Measurements from ENCODE around the gene VPS37C. TPM values are rescaled to one million over a fixed set of nuclear protein-coding genes. Genes with fewer than 3 reads are reported as not detected.
"Not testable (repeated sequence)": the region's sequence is repeated elsewhere in the genome, so short reads cannot be mapped to it uniquely, and the experiment has no call there.

The VPS37C gene
- total RNA-seq, 2 experiments from 2014 or later: 5.4 to 5.6 TPM

- H3K27me3 Mint-ChIP-seq: peaks cover 30% of the 10 kb centered on the region
- no peaks in the 10 kb centered on the region for H3K4me1 Mint-ChIP-seq
- H3K27ac Mint-ChIP-seq: no peak overlapping the region
- no peak overlapping the region for H3K4me3 Mint-ChIP-seq
- no peak for ATAC-seq
- DNase-seq: no peak
- H3K9me3 Mint-ChIP-seq (ENCODE audit: low read depth): no peaks in the 10 kb centered on the region
- CTCF ChIA-PET: interaction anchor here (0.7 kb wide), 1 partner anchor 456 kb away, joined by 3 read pairs; no protein-coding TSS in a partner anchor
- H3K36me3 Mint-ChIP-seq: no peaks in the 10 kb centered on the region
Observed at GRCh38 chr11:61193596-61193995, 32.4 kb upstream of the VPS37C start.

DNA sequence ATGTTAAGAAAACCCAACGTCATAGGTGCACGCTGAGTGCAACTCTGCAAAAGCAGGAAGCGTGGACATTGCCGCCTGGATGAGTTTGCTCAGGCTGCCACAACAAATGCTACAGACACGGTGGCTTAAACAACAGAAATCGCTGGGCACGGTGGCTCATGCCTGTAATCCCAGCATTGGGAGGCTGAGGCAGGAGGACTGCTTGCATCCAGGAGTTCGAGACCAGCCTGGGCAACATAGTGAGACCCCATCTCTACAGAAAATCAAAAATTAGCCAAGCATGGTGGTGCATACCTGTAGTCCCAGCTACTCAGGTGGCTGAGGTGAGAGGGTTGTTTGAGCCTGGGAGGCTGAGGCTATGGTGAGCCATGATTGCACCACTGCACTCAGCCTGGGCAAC is 28.7 kb upstream of the VPS37C start:
- no peaks in the 10 kb centered on the region for H3K9me3 Mint-ChIP-seq (ENCODE audit: low read depth)
- H3K36me3 Mint-ChIP-seq: no peaks in the 10 kb centered on the region
- H3K4me1 Mint-ChIP-seq: peaks cover 2% of the 10 kb centered on the region
- no peak for ATAC-seq
- H3K4me3 Mint-ChIP-seq: no peak overlapping the region
- no peak for DNase-seq
- H3K27ac Mint-ChIP-seq: no peak overlapping the region
- H3K27me3 Mint-ChIP-seq: peaks cover 19% of the 10 kb centered on the region
- CTCF ChIA-PET: interaction anchor here (1.3 kb wide), 1 partner anchor 78 kb away, joined by 3 read pairs; no protein-coding TSS in a partner anchor

GRCh38 chr11:61187505-61188130 is 26.4 kb upstream of the VPS37C start:
- Mint-ChIP-seq H3K9me3 (ENCODE audit: low read depth) (no peaks in the 10 kb centered on the region), H3K36me3 (no peaks in the 10 kb centered on the region), H3K4me1 (peaks cover 2% of the 10 kb centered on the region), H3K27ac (no peak overlapping the region), H3K27me3 (peaks cover 10% of the 10 kb centered on the region), H3K4me3 (no peak overlapping the region)
- peak; percentile 84 for DNase-seq
- CTCF ChIA-PET: interaction anchor here (0.6 to 3.3 kb wide), 44 partner anchors 9 to 413 kb away, joined by 3 to 26 read pairs (median 4); partner anchors contain the start of genes CD5, VPS37C and VWCE
- peak; percentile 95 for ATAC-seq

GRCh38 chr11:61186504-61186903 is 25.3 kb upstream of the VPS37C start:
- H3K4me3 Mint-ChIP-seq: no peak overlapping the region
- H3K36me3 Mint-ChIP-seq: no peaks in the 10 kb centered on the region
- H3K27ac Mint-ChIP-seq: no peak overlapping the region
- H3K27me3 Mint-ChIP-seq: peaks cover 5% of the 10 kb centered on the region
- ATAC-seq (no peak), DNase-seq (no peak)
- H3K9me3 Mint-ChIP-seq (ENCODE audit: low read depth): no peaks in the 10 kb centered on the region
- H3K4me1 Mint-ChIP-seq: peaks cover 2% of the 10 kb centered on the region
- CTCF ChIA-PET: interaction anchor here (0.9 to 3.3 kb wide), 21 partner anchors 8 to 412 kb away, joined by 3 to 26 read pairs (median 6); partner anchors contain the start of genes TMEM109 and VWCE

DNA sequence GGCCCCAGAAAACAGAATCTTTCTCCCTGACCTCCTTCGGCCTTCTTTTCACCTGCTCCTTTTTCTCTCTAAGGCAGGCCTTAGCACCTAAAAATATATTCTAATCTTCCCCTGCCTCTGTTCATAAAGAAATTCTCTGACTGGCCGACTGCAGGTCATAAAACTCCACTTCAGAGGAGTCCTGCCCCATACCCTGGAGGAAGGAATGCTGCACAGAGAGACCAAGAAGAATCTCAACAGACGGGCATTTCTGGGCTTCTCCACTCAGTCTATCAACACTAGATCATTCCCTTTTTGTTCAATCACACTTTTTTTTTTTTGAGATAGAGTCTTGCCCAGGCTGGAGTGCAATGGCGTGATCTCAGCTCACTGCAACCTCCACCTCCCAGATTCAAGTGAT is 22.4 kb upstream of the VPS37C start:
- Mint-ChIP-seq H3K36me3 (no peaks in the 10 kb centered on the region), H3K27me3 (peaks cover 6% of the 10 kb centered on the region), H3K4me3 (no peak overlapping the region), H3K9me3 (ENCODE audit: low read depth) (no peaks in the 10 kb centered on the region), H3K4me1 (peaks cover 2% of the 10 kb centered on the region), H3K27ac (no peak overlapping the region)
- DNase-seq (no peak), ATAC-seq (no peak)
- CTCF ChIA-PET: interaction anchor here (0.6 to 1.2 kb wide), 2 partner anchors 10 to 54 kb away, joined by 3 read pairs; no protein-coding TSS in a partner anchor

DNA sequence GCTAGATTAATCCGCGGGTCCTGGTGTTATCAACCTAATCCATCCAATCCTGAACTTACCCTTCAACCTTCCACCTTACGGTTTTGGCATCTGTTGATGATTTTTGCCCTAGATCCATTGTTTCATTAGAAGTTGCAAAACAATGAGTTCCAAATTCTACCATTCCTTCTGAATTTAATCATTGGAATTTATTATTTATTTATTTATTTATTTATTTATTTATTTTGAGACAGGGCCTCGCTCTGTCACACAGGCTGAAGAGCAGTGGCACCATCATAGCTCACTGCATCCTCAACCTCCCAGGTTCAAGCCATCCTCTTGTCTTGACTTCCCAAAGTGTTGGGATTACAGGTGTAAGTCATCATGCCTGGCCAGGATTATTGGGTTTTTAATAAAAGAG is 20.3 kb upstream of the VPS37C start:
- no peaks in the 10 kb centered on the region for H3K4me1 Mint-ChIP-seq
- no peak overlapping the region for H3K27ac Mint-ChIP-seq
- no peak overlapping the region for H3K4me3 Mint-ChIP-seq
- CTCF ChIA-PET: no interaction called here
- H3K36me3 Mint-ChIP-seq: no peaks in the 10 kb centered on the region
- ATAC-seq (no peak), DNase-seq (no peak)
- H3K9me3 Mint-ChIP-seq (ENCODE audit: low read depth): no peaks in the 10 kb centered on the region
- peaks cover 6% of the 10 kb centered on the region for H3K27me3 Mint-ChIP-seq

DNA sequence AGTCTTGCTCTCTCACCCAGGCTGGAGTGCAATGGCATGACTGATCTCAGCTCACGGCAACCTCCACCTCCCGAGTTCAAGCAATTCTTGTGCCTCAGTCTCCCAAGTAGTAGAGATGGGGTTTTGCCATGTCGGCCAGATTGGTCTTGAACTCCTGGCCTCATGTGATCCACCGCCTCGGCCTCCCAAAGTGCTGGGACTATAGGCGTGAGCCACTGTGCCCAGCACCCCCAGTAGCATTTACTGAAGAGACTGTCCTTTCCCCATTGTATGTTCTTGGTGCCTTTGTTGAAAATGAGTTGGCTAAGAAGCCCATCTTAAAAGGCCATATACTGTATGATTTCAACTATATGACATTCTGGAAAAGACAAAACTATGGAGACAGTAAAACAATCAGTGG is 19.0 kb upstream of the VPS37C start:
- ATAC-seq; H3K36me3 Mint-ChIP-seq; DNase-seq; H3K4me1 Mint-ChIP-seq; H3K9me3 Mint-ChIP-seq (ENCODE audit: low read depth); H3K4me3 Mint-ChIP-seq; CTCF ChIA-PET; H3K27ac Mint-ChIP-seq: not testable (repeated sequence)
- peaks cover 11% of the 10 kb centered on the region for H3K27me3 Mint-ChIP-seq

GRCh38 chr11:61176446-61176845 is 15.2 kb upstream of the VPS37C start:
- H3K9me3 Mint-ChIP-seq (ENCODE audit: low read depth): peaks cover 7% of the 10 kb centered on the region
- no peaks in the 10 kb centered on the region for H3K36me3 Mint-ChIP-seq
- no peak overlapping the region for H3K27ac Mint-ChIP-seq
- H3K4me3 Mint-ChIP-seq: no peak overlapping the region
- peaks cover 20% of the 10 kb centered on the region for H3K27me3 Mint-ChIP-seq
- ATAC-seq: no peak
- DNase-seq: no peak
- H3K4me1 Mint-ChIP-seq: peaks cover 6% of the 10 kb centered on the region
- CTCF ChIA-PET: interaction anchor here (0.6 to 1.3 kb wide), 2 partner anchors 11 to 261 kb away, joined by 3 read pairs; no protein-coding TSS in a partner anchor

GRCh38 chr11:61174949-61175348 is 13.7 kb upstream of the VPS37C start:
- CTCF ChIA-PET: interaction anchor here (1.1 to 1.5 kb wide), 3 partner anchors 13 to 259 kb away, joined by 3 to 7 read pairs (median 4); no protein-coding TSS in a partner anchor
- DNase-seq (no peak), ATAC-seq (no peak)
- H3K9me3 Mint-ChIP-seq (ENCODE audit: low read depth): peaks cover 7% of the 10 kb centered on the region
- H3K36me3 Mint-ChIP-seq: no peaks in the 10 kb centered on the region
- H3K4me3 Mint-ChIP-seq: no peak overlapping the region
- H3K27me3 Mint-ChIP-seq: peaks cover 20% of the 10 kb centered on the region
- peaks cover 6% of the 10 kb centered on the region for H3K4me1 Mint-ChIP-seq
- no peak overlapping the region for H3K27ac Mint-ChIP-seq

- ATAC-seq (no peak), DNase-seq (no peak)
- peaks cover 6% of the 10 kb centered on the region for H3K4me1 Mint-ChIP-seq
- no peak overlapping the region for H3K4me3 Mint-ChIP-seq
- CTCF ChIA-PET: interaction anchor here (0.6 to 1.3 kb wide), 3 partner anchors 10 to 350 kb away, joined by 3 read pairs; no protein-coding TSS in a partner anchor
- no peak overlapping the region for H3K27ac Mint-ChIP-seq
- H3K36me3 Mint-ChIP-seq: no peaks in the 10 kb centered on the region
- H3K27me3 Mint-ChIP-seq: peaks cover 16% of the 10 kb centered on the region
- peaks cover 7% of the 10 kb centered on the region for H3K9me3 Mint-ChIP-seq (ENCODE audit: low read depth)
Observed at GRCh38 chr11:61174273-61174672, 13.0 kb upstream of the VPS37C start.

GRCh38 chr11:61173456-61173855 is 12.2 kb upstream of the VPS37C start:
- CTCF ChIA-PET: interaction anchor here (0.9 to 1.3 kb wide), 2 partner anchors 11 to 14 kb away, joined by 3 read pairs; no protein-coding TSS in a partner anchor
- Mint-ChIP-seq H3K36me3 (no peaks in the 10 kb centered on the region), H3K4me1 (peaks cover 11% of the 10 kb centered on the region), H3K4me3 (no peak overlapping the region), H3K27ac (no peak overlapping the region), H3K9me3 (ENCODE audit: low read depth) (peaks cover 7% of the 10 kb centered on the region), H3K27me3 (peaks cover 14% of the 10 kb centered on the region)
- no peak for ATAC-seq
- no peak for DNase-seq

GRCh38 chr11:61172888-61173287 is 11.7 kb upstream of the VPS37C start:
- ATAC-seq (no peak), DNase-seq (no peak)
- Mint-ChIP-seq H3K27ac (no peak overlapping the region), H3K4me3 (no peak overlapping the region), H3K27me3 (peaks cover 14% of the 10 kb centered on the region), H3K9me3 (ENCODE audit: low read depth) (peaks cover 7% of the 10 kb centered on the region), H3K36me3 (no peaks in the 10 kb centered on the region), H3K4me1 (peaks cover 15% of the 10 kb centered on the region)
- CTCF ChIA-PET: no interaction called here

- Mint-ChIP-seq H3K9me3 (ENCODE audit: low read depth) (peaks cover 7% of the 10 kb centered on the region), H3K4me1 (peaks cover 20% of the 10 kb centered on the region), H3K4me3 (no peak overlapping the region), H3K27me3 (peaks cover 14% of the 10 kb centered on the region), H3K36me3 (no peaks in the 10 kb centered on the region), H3K27ac (no peak overlapping the region)
- DNase-seq (no peak), ATAC-seq (no peak)
- CTCF ChIA-PET: interaction anchor here (0.8 to 1.7 kb wide), 2 partner anchors 25 to 341 kb away, joined by 3 read pairs; no protein-coding TSS in a partner anchor
Observed at GRCh38 chr11:61172356-61172755, 11.1 kb upstream of the VPS37C start.

DNA sequence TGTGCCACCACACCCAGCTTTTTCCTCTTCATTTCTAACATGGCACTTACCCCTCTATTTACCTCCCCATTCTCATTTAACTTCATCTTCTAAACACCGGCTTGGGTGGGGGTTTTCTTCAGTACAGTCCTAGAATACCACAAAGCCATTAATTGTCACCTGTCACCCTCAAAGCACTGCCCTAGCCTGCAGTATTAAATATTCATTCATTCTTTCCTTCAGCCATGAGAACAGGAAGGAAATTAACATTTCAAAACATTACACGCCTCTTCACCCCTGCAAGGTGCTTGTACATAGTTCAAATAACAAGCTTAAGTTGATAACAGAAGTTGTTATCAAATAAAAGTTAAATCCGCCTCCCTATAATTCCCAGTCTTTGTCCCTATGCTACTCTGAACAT is 10.7 kb upstream of the VPS37C start:
- ATAC-seq: no peak
- Mint-ChIP-seq H3K9me3 (ENCODE audit: low read depth) (peaks cover 7% of the 10 kb centered on the region), H3K4me3 (no peak overlapping the region), H3K4me1 (peaks cover 22% of the 10 kb centered on the region), H3K27ac (no peak overlapping the region), H3K36me3 (no peaks in the 10 kb centered on the region), H3K27me3 (peaks cover 14% of the 10 kb centered on the region)
- CTCF ChIA-PET: interaction anchor here (0.8 to 2.4 kb wide), 4 partner anchors 16 to 341 kb away, joined by 3 to 9 read pairs (median 3); partner anchors contain the start of gene CD6
- DNase-seq: no peak

Data from activated CD8-positive, alpha-beta memory T cell treated with anti-CD3 and anti-CD28 coated beads, Interleukin-2, amount 10 ng/mL, durations not matched to agents 7 days and 5 days (primary cell).